Natural killer cell treated with Interleukin-12 subunit alpha and Interleukin-12 subunit beta and Interleukin-15 and Interleukin-18, amount 100 ng/mL, for 72 hours (primary cell): ENCODE measurements around the gene ANKRD63. TPM values are rescaled to one million over a fixed set of nuclear protein-coding genes. Genes with fewer than 3 reads are reported as not detected.
A peak's percentile ranks its signal among the peaks of the same experiment; 100 is the strongest.

ENCODE experiments used
- ATAC-seq, 2 donors: fragments of 150-1000 bp; cut with Tn5 transposase in 1 of 2; sonication (Bioruptor Pico), chemical (Tn5 transposase) in 1 of 2; 2 replicates each; pipeline ENCODE4 v1.10.0; 2021
- DNase-seq: peaks from one replicate; pipeline ENCODE4 v3.0.0; 2022; ENCODE audit warnings: low spot score
- H3K27ac Mint-ChIP-seq, 2 donors: 1 replicate in 1 of 2; 2 replicates in 1 of 2; pipeline ENCODE4 v1.8.0; 2022; ENCODE audit warnings: mixed read lengths in 2 of 2, mild to moderate bottlenecking in 1 of 2, moderate library complexity in 1 of 2
- H3K27me3 Mint-ChIP-seq, 2 donors: 1 replicate in 1 of 2; 2 replicates in 1 of 2; pipeline ENCODE4 v1.8.0; 2022; ENCODE audit warnings: mixed read lengths in 2 of 2
- H3K36me3 Mint-ChIP-seq: one replicate; pipeline ENCODE4 v1.8.0; 2022; ENCODE audit warnings: mixed read lengths
- H3K4me1 Mint-ChIP-seq, 2 donors: 1 replicate in 1 of 2; 2 replicates in 1 of 2; pipeline ENCODE4 v1.8.0; 2022; ENCODE audit warnings: low read depth in 2 of 2, mixed read lengths in 2 of 2, mild to moderate bottlenecking in 1 of 2
- H3K4me3 Mint-ChIP-seq: one replicate; pipeline ENCODE4 v1.8.0; 2022; ENCODE audit warnings: mixed read lengths
- H3K9me3 Mint-ChIP-seq: 2 replicates; pipeline ENCODE4 v1.8.0; 2022; ENCODE audit warnings: mixed read lengths
- total RNA-seq, 2 donors: library from RNA; stranded (reverse); gene quantifications; one replicate each; pipeline ENCODE4 v1.2.3, GENCODE V29; 2022

The ANKRD63 gene
- total RNA-seq, 2 donors from 2014 or later: not detected

- peak in 1 of 2 donors; percentile 3 for ATAC-seq
- H3K27ac Mint-ChIP-seq: no peak overlapping the region
- DNase-seq: no peak
- H3K4me1 Mint-ChIP-seq: peaks cover 4 to 10% of the 10 kb centered on the region in 2 donors
- H3K4me3 Mint-ChIP-seq: no peak overlapping the region
- peaks cover 10 to 12% of the 10 kb centered on the region in 2 donors for H3K27me3 Mint-ChIP-seq
- no peaks in the 10 kb centered on the region for H3K36me3 Mint-ChIP-seq
- H3K9me3 Mint-ChIP-seq: no peaks in the 10 kb centered on the region
Observed at GRCh38 chr15:40239693-40240618, 42.9 kb downstream of the ANKRD63 start.

- Mint-ChIP-seq H3K27ac (no peak overlapping the region), H3K4me3 (no peak overlapping the region), H3K27me3 (peaks cover 10 to 12% of the 10 kb centered on the region in 2 donors), H3K9me3 (no peaks in the 10 kb centered on the region), H3K36me3 (no peaks in the 10 kb centered on the region), H3K4me1 (peaks cover 4 to 10% of the 10 kb centered on the region in 2 donors)
- DNase-seq (no peak), ATAC-seq (peak in 1 of 2 donors; percentile 13)
Observed at GRCh38 chr15:40239404-40239692, 43.5 kb downstream of the ANKRD63 start.

GRCh38 chr15:40238532-40239403 lies 44.1 kb downstream of the ANKRD63 start, which contains the start of gene PAK6:
Gene PAK6 (plus strand): TSS chr15:40239063. CDS start chr15:40264786, 25,723 bp downstream.
- H3K4me1 Mint-ChIP-seq: peaks cover 4 to 10% of the 10 kb centered on the region in 2 donors
- H3K27ac Mint-ChIP-seq: no peak within 1 kb of the TSS
- H3K4me3 Mint-ChIP-seq: peak within 1 kb of the TSS; percentile 40
- H3K36me3 Mint-ChIP-seq: no peaks in the 10 kb centered on the region
- ATAC-seq: peak; percentile 37 to 60
- peaks cover 10 to 12% of the 10 kb centered on the region in 2 donors for H3K27me3 Mint-ChIP-seq
- no peaks in the 10 kb centered on the region for H3K9me3 Mint-ChIP-seq
- DNase-seq: no peak

DNA sequence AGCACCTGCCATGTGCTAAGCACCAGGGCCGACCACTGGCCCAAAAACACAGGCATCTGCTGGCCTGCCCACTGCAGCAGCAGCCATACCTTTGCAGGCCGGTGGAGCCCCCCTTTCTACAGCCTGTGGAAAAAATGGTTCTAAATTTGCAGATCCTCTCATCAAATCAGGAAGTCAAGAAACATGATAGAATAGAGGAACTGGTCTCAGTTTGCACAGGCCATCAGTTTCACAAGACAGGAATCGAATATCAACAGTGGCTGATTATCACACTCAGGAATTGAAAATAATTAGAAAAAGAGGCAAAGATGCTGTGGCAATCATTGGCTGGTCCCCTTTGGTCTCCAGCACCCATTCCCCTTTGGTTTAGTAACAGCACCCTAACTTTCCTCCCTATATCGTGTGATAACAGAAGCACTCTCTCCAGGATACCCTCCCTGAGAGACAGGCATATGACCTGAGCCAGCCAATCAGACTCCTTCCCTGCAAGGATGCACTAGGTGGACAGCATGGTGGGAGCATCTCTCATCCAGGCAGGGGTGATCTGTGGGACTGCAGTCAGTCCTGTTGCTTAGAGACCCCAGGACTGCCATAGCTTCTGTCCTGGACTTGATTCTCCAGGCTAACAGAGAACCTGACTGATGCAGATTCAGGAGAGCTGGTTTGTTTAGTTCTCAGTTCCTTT lies 47.5 kb downstream of the ANKRD63 start:
- Mint-ChIP-seq H3K27ac (no peak overlapping the region), H3K27me3 (peaks cover 10 to 12% of the 10 kb centered on the region in 2 donors), H3K4me3 (no peak overlapping the region), H3K36me3 (no peaks in the 10 kb centered on the region), H3K4me1 (peaks cover 4 to 10% of the 10 kb centered on the region in 2 donors), H3K9me3 (no peaks in the 10 kb centered on the region)
- no peak for DNase-seq
- no peak for ATAC-seq

DNA sequence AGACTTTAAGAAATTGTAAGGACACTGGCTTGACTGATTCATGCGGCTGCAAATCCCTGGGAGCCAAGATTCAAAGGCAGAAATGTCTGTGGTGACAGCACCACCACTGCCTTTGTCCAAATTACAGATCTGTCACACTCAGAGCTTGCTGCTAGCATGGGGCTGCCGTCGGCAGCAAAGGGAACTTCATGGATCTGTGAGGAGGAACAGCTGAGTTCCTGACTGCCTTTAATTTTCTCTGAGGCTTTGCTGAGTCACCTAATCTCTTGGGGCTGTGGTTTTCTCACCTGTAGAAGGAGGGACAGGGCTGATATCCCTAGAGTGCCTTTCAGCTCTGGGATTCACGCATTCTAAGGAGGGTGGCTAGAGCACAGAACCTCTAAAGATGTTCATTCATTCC lies 48.1 kb downstream of the ANKRD63 start:
- H3K4me1 Mint-ChIP-seq: peaks cover 4 to 10% of the 10 kb centered on the region in 2 donors
- H3K4me3 Mint-ChIP-seq: no peak overlapping the region
- ATAC-seq: no peak
- H3K36me3 Mint-ChIP-seq: no peaks in the 10 kb centered on the region
- no peak for DNase-seq
- H3K9me3 Mint-ChIP-seq: no peaks in the 10 kb centered on the region
- H3K27me3 Mint-ChIP-seq: peaks cover 10 to 12% of the 10 kb centered on the region in 2 donors
- H3K27ac Mint-ChIP-seq: no peak overlapping the region

- Mint-ChIP-seq H3K4me3 (no peak overlapping the region), H3K27ac (no peak overlapping the region), H3K27me3 (peaks cover 7 to 10% of the 10 kb centered on the region in 2 donors), H3K36me3 (no peaks in the 10 kb centered on the region), H3K9me3 (no peaks in the 10 kb centered on the region), H3K4me1 (peaks cover 0 to 5% of the 10 kb centered on the region in 2 donors)
- DNase-seq: no peak
- peak in 1 of 2 donors; percentile 26 for ATAC-seq
Observed at GRCh38 chr15:40233727-40234577, 48.9 kb downstream of the ANKRD63 start.

- ATAC-seq (peak in 1 of 2 donors; percentile 17), DNase-seq (no peak)
- Mint-ChIP-seq H3K27ac (no peak overlapping the region), H3K9me3 (no peaks in the 10 kb centered on the region), H3K27me3 (peaks cover 0 to 2% of the 10 kb centered on the region in 2 donors), H3K36me3 (no peaks in the 10 kb centered on the region), H3K4me3 (no peak overlapping the region), H3K4me1 (no peaks in the 10 kb centered on the region)
Observed at GRCh38 chr15:40232625-40233070, 50.2 kb downstream of the ANKRD63 start.

Other genes starting within 250 kb of the ANKRD63 start
- gene SRP14, start 243.9 kb downstream of the ANKRD63 start, total RNA-seq: 100 to 1,000 TPM in 1 of 2 donors, 10 to 100 TPM in 1; 92.6 to 137 TPM
- gene BMF, start 174.2 kb downstream of the ANKRD63 start, total RNA-seq: 1 to 10 TPM; 1.8 to 4.6 TPM
- gene BUB1B, start 122.0 kb downstream of the ANKRD63 start, total RNA-seq: 10 to 100 TPM; 19.4 to 70.8 TPM
- 1 to 10 TPM; 1.9 to 2.9 TPM for gene PAK6, start 44.0 kb downstream of the ANKRD63 start, total RNA-seq
- gene PLCB2, start 24.9 kb upstream of the ANKRD63 start, total RNA-seq: 100 to 1,000 TPM in 1 of 2 donors, 10 to 100 TPM in 1; 90.5 to 109 TPM
- 10 to 100 TPM; 16.7 to 17.5 TPM for gene INAFM2, start 40.6 kb upstream of the ANKRD63 start, total RNA-seq
- gene CCDC9B, start 57.9 kb upstream of the ANKRD63 start, total RNA-seq: under 1 TPM; 0.29 to 0.47 TPM
- not detected for gene PHGR1, start 68.0 kb upstream of the ANKRD63 start, total RNA-seq
- under 1 TPM; 0.25 to 1.00 TPM for gene DISP2, start 75.2 kb upstream of the ANKRD63 start, total RNA-seq
- gene KNSTRN, start 99.7 kb upstream of the ANKRD63 start, total RNA-seq: 10 to 100 TPM; 32.4 to 75.1 TPM
- gene IVD, start 122.7 kb upstream of the ANKRD63 start, total RNA-seq: 100 to 1,000 TPM in 1 of 2 donors, 10 to 100 TPM in 1; 63.3 to 111 TPM
- 10 to 100 TPM; 27.9 to 29.2 TPM for gene BAHD1, start 157.9 kb upstream of the ANKRD63 start, total RNA-seq
- gene CHST14, start 187.9 kb upstream of the ANKRD63 start, total RNA-seq: 10 to 100 TPM in 1 of 2 donors, 1 to 10 TPM in 1; 9.1 to 14.7 TPM